ENCODE measurements around the gene C17orf107. TPM values are rescaled to one million over a fixed set of nuclear protein-coding genes. Genes with fewer than 3 reads are reported as not detected.
A peak's percentile ranks its signal among the peaks of the same experiment; 100 is the strongest.
"Not testable (repeated sequence)": the region's sequence is repeated elsewhere in the genome, so short reads cannot be mapped to it uniquely, and the experiment has no call there.

Gene C17orf107
- total and polyA plus RNA-seq, 8 donors, result 1.9 to 6.9 (median 2.9) TPM

- TF ChIP-seq CTCF (IDR thresholded peaks at IDR 0.05), result no peak
- Histone ChIP-seq H3K36me3 (no peaks in the 10 kb centered on the region), H3K4me3 (no peak overlapping the region), H3K27ac (no peak overlapping the region), H3K27me3 (no peaks in the 10 kb centered on the region), H3K4me1 (no peaks in the 10 kb centered on the region), H3K9me3 (no peaks in the 10 kb centered on the region)
- intact Hi-C loops (cut with DNase I), result no loop called here
- DNase-seq, result no peak
- WGBS, 2 donors, result 87 to 89% methylated on average over 4 of the region's 4 CpGs
- no peak for FAIRE-seq
- ATAC-seq, result no peak
Measured at GRCh38 chr17:4921320-4921719, 22.0 kb downstream of the C17orf107 start.

- DNase-seq, result peak in 1 of 6 donors; percentile 13
- 77% methylated on average over 24 of the region's 24 CpGs for WGBS, 2 donors
- ATAC-seq; H3K36me3 ChIP-seq; H3K27ac ChIP-seq; H3K9me3 ChIP-seq; FAIRE-seq; H3K4me3 ChIP-seq; intact Hi-C loops (cut with DNase I); H3K4me1 ChIP-seq; H3K27me3 ChIP-seq: not testable (repeated sequence)
Measured at GRCh38 chr17:4926577-4927335, 27.4 kb downstream of the C17orf107 start.

GRCh38 chr17:4928881-4929280, 29.5 kb downstream of the C17orf107 start:
- ATAC-seq, result no peak
- no peak for FAIRE-seq
- intact Hi-C loops (cut with DNase I), result no loop called here
- no peak for TF ChIP-seq CTCF (IDR thresholded peaks at IDR 0.05)
- 94 to 96% methylated on average over 18 of the region's 18 CpGs for WGBS, 2 donors
- Histone ChIP-seq H3K4me1 (no peaks in the 10 kb centered on the region), H3K36me3 (no peaks in the 10 kb centered on the region), H3K9me3 (no peaks in the 10 kb centered on the region), H3K27ac (no peak overlapping the region), H3K4me3 (no peak overlapping the region), H3K27me3 (no peaks in the 10 kb centered on the region)
- peak in 1 of 6 donors; percentile 3 for DNase-seq

GRCh38 chr17:4931963-4932362, 32.6 kb downstream of the C17orf107 start, which contains the start of gene GP1BA:
Gene GP1BA, plus strand, starts transcription at chr17:4932277. Its CDS starts 328 bp downstream, at chr17:4932605.
- FAIRE-seq, result no peak
- ATAC-seq, result peak in 1 of 4 donors; percentile 38
- peak in 1 of 6 donors; percentile 1 for DNase-seq
- WGBS, 2 donors, result 81 to 82% methylated on average over 13 to 14 of the region's 14 CpGs
- H3K4me1 ChIP-seq, result peaks cover 0 to 3% (median 0%) of the 10 kb centered on the region in 3 donors
- no peaks in the 10 kb centered on the region for H3K36me3 ChIP-seq
- TF ChIP-seq CTCF (IDR thresholded peaks at IDR 0.05), result no peak
- no peak within 1 kb of the TSS for H3K4me3 ChIP-seq
- H3K27me3 ChIP-seq, result no peaks in the 10 kb centered on the region
- intact Hi-C loops (cut with DNase I), result loop anchor here in 1 of 3 donors (10.0 kb wide), 1 partner anchor 53 kb away; the partner anchor contains the start of gene CAMTA2
- H3K27ac ChIP-seq, result no peak within 1 kb of the TSS
- no peaks in the 10 kb centered on the region for H3K9me3 ChIP-seq

- H3K36me3 ChIP-seq, result peaks cover 0 to 6% (median 5%) of the 10 kb centered on the region in 3 donors
- FAIRE-seq, result no peak
Measured at GRCh38 chr17:4932756-4933155, 33.4 kb downstream of the C17orf107 start.

More at GRCh38 chr17:4932756-4933155, 33.4 kb downstream of the C17orf107 start:
- intact Hi-C loops (cut with DNase I), result loop anchor here in 1 of 3 donors (10.0 kb wide), 1 partner anchor 52 kb away; the partner anchor contains the start of gene CAMTA2
- Histone ChIP-seq H3K27me3 (no peaks in the 10 kb centered on the region), H3K4me1 (peaks cover 0 to 3% (median 0%) of the 10 kb centered on the region in 3 donors), H3K4me3 (no peak overlapping the region), H3K27ac (no peak overlapping the region), H3K9me3 (no peaks in the 10 kb centered on the region)
- 82 to 83% methylated on average over 12 of the region's 12 CpGs for WGBS, 2 donors
- ATAC-seq (no peak), DNase-seq (peak in 1 of 6 donors; percentile 40)
- TF ChIP-seq CTCF (IDR thresholded peaks at IDR 0.05), result no peak
